ENCODE measurements around the gene IL24.

DNA sequence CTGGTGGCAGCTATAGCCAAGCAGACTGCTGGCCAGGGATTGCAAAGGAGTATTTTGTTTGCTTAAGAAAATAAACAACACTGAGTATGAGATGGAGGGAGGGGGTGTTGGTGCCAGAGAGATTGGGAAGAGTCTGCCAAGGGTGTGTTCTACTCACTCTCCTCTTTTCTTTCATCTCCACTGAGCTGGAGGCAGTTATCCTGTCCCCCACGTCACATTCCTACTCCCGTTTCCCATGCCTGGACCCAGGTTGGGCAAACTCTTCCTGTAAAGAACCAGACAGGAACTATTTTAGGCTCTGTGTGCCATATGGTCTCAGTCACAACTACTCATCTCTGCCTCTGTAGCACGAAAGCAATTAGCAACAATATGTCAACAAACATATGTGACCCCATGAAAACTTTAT, 1.4 kb upstream of the IL24 start:
- TF ChIP-seq POLR2A (IDR thresholded peaks at IDR 0.05; ENCODE audit: low read depth) (no peak), CTCF (IDR thresholded peaks at IDR 0.05) (no peak)

Measured in esophagus muscularis mucosa (tissue), 3 donors.